T-cell (primary cell): ENCODE results near the gene WFDC12. TPM values are rescaled to one million over a fixed set of nuclear protein-coding genes. Genes with fewer than 3 reads are reported as not detected.

Experiments used
- total RNA-seq, 35 experiments: library from RNA in 6 of 35; stranded (reverse) in 6 of 35; fragments of 120-200 nt in 1 of 35; gene quantifications; one replicate each; pipeline versions ENCODE4 v1.2.1 to v1.2.4 and lab custom pipeline; 2013 to 2026

WFDC12 gene
- total RNA-seq, 5 donors from 2014 or later (not counting 1 experiment from before 2014, with no cell fraction given): not detected

Other genes with a start within 250 kb of the WFDC12 start
- gene YWHAB, start 238.8 kb downstream of the WFDC12 start, total RNA-seq: 100 to 1,000 TPM; 198 to 233 (median 205) TPM
- 10 to 100 TPM; 45.6 to 66.2 (median 58.2) TPM for gene PABPC1L, start 214.4 kb downstream of the WFDC12 start, total RNA-seq
- gene TOMM34, start 164.1 kb downstream of the WFDC12 start, total RNA-seq: 10 to 100 TPM in 3 of 5 donors, 1 to 10 TPM in 2; 7.8 to 12.8 (median 11.4) TPM
- 100 to 1,000 TPM; 244 to 315 (median 271) TPM for gene STK4, start 158.0 kb downstream of the WFDC12 start, total RNA-seq
- under 1 TPM in 1 of 5 donors, not detected in 4; 0.09 TPM for gene KCNS1, start 23.3 kb downstream of the WFDC12 start, total RNA-seq
- not detected for gene WFDC5, start 9.3 kb downstream of the WFDC12 start, total RNA-seq
- under 1 TPM in 1 of 5 donors, not detected in 4; 0.51 TPM for gene PI3, start 50.4 kb upstream of the WFDC12 start, total RNA-seq
- not detected for gene SEMG1, start 82.6 kb upstream of the WFDC12 start, total RNA-seq
- not detected for gene SEMG2, start 96.9 kb upstream of the WFDC12 start, total RNA-seq
- gene SLPI, start 130.1 kb upstream of the WFDC12 start, total RNA-seq: 1 to 10 TPM in 3 of 5 donors, not detected in 2; 1.1 to 1.7 (median 1.2) TPM
- gene RBPJL, start 182.4 kb upstream of the WFDC12 start, total RNA-seq: under 1 TPM in 3 of 5 donors, not detected in 2; 0.22 to 0.29 (median 0.26) TPM
- gene MATN4, start 183.8 kb upstream of the WFDC12 start, total RNA-seq: not detected
- 1 to 10 TPM in 4 of 5 donors, under 1 TPM in 1; 0.68 to 4.4 (median 3.5) TPM for gene SDC4, start 224.0 kb upstream of the WFDC12 start, total RNA-seq
- 10 to 100 TPM; 53.1 to 86.9 (median 58.2) TPM for gene SYS1, start 238.7 kb upstream of the WFDC12 start, total RNA-seq